ENCODE measurements around the gene ATAD3C. TPM values are rescaled to one million over a fixed set of nuclear protein-coding genes. Genes with fewer than 3 reads are reported as not detected.

Gene ATAD3C
- total and polyA plus RNA-seq, 2 of the 4 experiments (the other 2 are of a cell fraction): not detected

DNA sequence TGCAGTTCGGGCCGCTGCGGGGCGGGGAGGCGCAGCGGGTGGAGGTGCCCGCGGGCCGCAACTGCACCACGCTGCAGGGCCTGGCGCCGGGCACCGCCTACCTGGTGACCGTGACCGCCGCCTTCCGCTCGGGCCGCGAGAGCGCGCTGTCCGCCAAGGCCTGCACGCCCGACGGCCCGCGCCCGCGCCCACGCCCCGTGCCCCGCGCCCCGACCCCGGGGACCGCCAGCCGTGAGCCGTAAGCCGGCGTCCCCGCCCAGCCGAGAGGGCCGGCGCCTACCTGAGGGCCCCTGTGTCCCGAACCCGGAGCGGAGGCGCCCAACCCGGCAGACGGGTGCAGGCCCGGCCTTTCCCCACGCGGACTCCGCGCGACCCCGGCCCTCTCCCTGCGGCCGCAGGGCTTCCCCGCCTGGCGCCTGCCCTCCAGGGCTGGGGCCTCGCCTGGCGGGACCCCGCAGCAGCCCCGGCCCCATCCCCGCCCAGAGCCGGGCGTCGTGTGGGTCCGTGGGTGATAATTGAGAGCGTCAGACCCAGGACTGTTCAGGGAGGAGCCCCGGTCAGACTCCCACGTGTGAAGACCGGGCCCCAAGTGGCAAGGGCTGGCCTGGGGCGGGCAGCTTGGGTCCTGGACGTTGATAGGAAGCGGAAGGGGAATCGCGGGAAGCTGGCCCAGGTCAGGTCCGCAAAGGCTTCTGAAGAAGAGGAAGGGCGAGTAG is 9.8 kb upstream of the ATAD3C start:
- Histone ChIP-seq H3K36me3 (ENCODE audit: control insufficient read depth, insufficient read depth, low read length) (no peaks in the 10 kb centered on the region), H3K4me3 (ENCODE audit: insufficient read depth, low read depth, low read length) (no peak overlapping the region), H4K91ac (ENCODE audit: insufficient read depth, low read depth, low read length) (no peak overlapping the region), H4K5ac (ENCODE audit: low read depth, low read length) (no peak overlapping the region), H3K4ac (ENCODE audit: low read depth, low read length) (no peak overlapping the region), H3K79me1 (ENCODE audit: low read depth in 1 of 2, low read length in 2 of 2) (0 out of 4 replicates have a peak, but pooled peaks cover 0 to 3% of the 10 kb centered on the region in 2 experiments), H2AK5ac (ENCODE audit: low read depth, low read length) (no peak overlapping the region), H3K14ac (replicated peaks; ENCODE audit: low read depth, low read length) (no peak overlapping the region), H3K27ac (ENCODE audit: insufficient read depth, low read length) (no peak overlapping the region), H2AFZ (replicated peaks; ENCODE audit: low read length, poor library complexity) (no peak overlapping the region), H3K56ac (ENCODE audit: extremely low read depth, insufficient read depth, low read length) (no peak overlapping the region), H3K4me1 (ENCODE audit: control insufficient read depth, insufficient read depth, low read length) (peaks cover 6% of the 10 kb centered on the region; the same call in 1 of the 2 replicates), H2BK120ac (ENCODE audit: low read depth, low read length) (no peak overlapping the region), H2BK20ac (ENCODE audit: low read depth, low read length) (no peak overlapping the region), H2BK15ac (ENCODE audit: low read depth, low read length) (no peak overlapping the region), H3K4me2 (ENCODE audit: low read depth, low read length) (no peak overlapping the region), H3K27me3 (ENCODE audit: control insufficient read depth, insufficient read depth, low read length) (peaks cover 2% of the 10 kb centered on the region; the same call in 1 of the 2 replicates), H3K9me3 (ENCODE audit: control insufficient read depth, insufficient read depth, low read length) (no peaks in the 10 kb centered on the region), H3K9ac (ENCODE audit: low read depth, low read length) (no peak overlapping the region), H3K23ac (ENCODE audit: low read depth, low read length) (no peak overlapping the region), H4K20me1 (ENCODE audit: insufficient read depth, low read length) (no peaks in the 10 kb centered on the region), H2BK5ac (ENCODE audit: low read depth, low read length, poor library complexity, severe bottlenecking) (no peak overlapping the region), H2AK9ac (replicated peaks; ENCODE audit: low read depth, low read length, poor library complexity) (no peak overlapping the region), H3K9me1 (ENCODE audit: insufficient read depth, low read length) (0 out of 2 replicates have a peak, but pooled peaks cover 6% of the 10 kb centered on the region), H3K18ac (ENCODE audit: low read depth, low read length) (no peak overlapping the region), H4K8ac (ENCODE audit: low read depth in 2 of 2, low read length in 2 of 2) (no peak overlapping the region)
- ChIA-PET POLR2A (ENCODE audit: unreplicated experiment) (no interaction called here), CTCF (interaction anchor here (1.9 to 2.1 kb wide), 2 partner anchors 11 to 39 kb away, joined by 6 read pairs; partner anchors contain the start of gene ATAD3C)
- no TSS peak for BruUV-seq (replicated peaks)
- 89% methylated on average over 30 of the region's 82 CpGs; no CpG with 5 or more reads in 1 of the 2 experiments for WGBS, 2 experiments (ENCODE audit: extremely low coverage in 2 of 2, insufficient read length in 1 of 2)
- TF ChIP-seq, protein P1, sequence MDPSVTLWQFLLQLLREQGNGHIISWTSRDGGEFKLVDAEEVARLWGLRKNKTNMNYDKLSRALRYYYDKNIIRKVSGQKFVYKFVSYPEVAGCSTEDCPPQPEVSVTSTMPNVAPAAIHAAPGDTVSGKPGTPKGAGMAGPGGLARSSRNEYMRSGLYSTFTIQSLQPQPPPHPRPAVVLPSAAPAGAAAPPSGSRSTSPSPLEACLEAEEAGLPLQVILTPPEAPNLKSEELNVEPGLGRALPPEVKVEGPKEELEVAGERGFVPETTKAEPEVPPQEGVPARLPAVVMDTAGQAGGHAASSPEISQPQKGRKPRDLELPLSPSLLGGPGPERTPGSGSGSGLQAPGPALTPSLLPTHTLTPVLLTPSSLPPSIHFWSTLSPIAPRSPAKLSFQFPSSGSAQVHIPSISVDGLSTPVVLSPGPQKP (IDR thresholded peaks at IDR 0.05; ENCODE audit: borderline replicate concordance, low read depth, low read length): no peak
- TF ChIP-seq, protein P2, sequence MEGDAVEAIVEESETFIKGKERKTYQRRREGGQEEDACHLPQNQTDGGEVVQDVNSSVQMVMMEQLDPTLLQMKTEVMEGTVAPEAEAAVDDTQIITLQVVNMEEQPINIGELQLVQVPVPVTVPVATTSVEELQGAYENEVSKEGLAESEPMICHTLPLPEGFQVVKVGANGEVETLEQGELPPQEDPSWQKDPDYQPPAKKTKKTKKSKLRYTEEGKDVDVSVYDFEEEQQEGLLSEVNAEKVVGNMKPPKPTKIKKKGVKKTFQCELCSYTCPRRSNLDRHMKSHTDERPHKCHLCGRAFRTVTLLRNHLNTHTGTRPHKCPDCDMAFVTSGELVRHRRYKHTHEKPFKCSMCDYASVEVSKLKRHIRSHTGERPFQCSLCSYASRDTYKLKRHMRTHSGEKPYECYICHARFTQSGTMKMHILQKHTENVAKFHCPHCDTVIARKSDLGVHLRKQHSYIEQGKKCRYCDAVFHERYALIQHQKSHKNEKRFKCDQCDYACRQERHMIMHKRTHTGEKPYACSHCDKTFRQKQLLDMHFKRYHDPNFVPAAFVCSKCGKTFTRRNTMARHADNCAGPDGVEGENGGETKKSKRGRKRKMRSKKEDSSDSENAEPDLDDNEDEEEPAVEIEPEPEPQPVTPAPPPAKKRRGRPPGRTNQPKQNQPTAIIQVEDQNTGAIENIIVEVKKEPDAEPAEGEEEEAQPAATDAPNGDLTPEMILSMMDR (conservative IDR thresholded peaks at IDR 0.05; ENCODE audit: low read depth, low read length): no peak
- no peak for TF ChIP-seq RCOR1 (IDR thresholded peaks at IDR 0.05; ENCODE audit: insufficient replicate concordance, low read length)
- ATAC-seq (ENCODE audit: low read depth) (no peak), DNase-seq (no peak)
- in situ Hi-C loops (cut with MboI; ENCODE audit: low sequenced_read_pairs): no loop called here
- dilution Hi-C loops (cut with HindIII; ENCODE audit: low sequenced_read_pairs, unreplicated experiment): no loop called here
- intact Hi-C loops (cut with micrococcal nuclease): loop anchor here (5.0 kb wide), 1 partner anchor 32 kb away; the partner anchor contains the start of gene MRPL20
